HepG2 (cell line): ENCODE data around the gene GMEB1.

Experiments
- ELF4 ChIP-seq: sonication (generic); formaldehyde crosslinking; IDR thresholded peaks from 2 replicates; pipeline ENCODE4 v1.5.0; 2020; ENCODE audit warnings: missing genetic modification reagents, mild to moderate bottlenecking, moderate library complexity, borderline replicate concordance
- JUND ChIP-seq: sonication (generic); formaldehyde crosslinking; IDR thresholded peaks from 2 replicates; pipeline ENCODE4 v1.8.0; 2022; ENCODE audit warnings: mild to moderate bottlenecking, missing genetic modification reagents
- MED1 ChIP-seq: sonication (generic); formaldehyde crosslinking; IDR thresholded peaks from 2 replicates; pipeline ENCODE4 v1.4.0; 2020; ENCODE audit warnings: missing genetic modification reagents
- MYC ChIP-seq: sonication (generic); formaldehyde crosslinking; IDR thresholded peaks from 2 replicates; pipeline ENCODE4 v1.9.0; 2021; ENCODE audit warnings: missing genetic modification reagents, borderline replicate concordance
- ZBTB8A ChIP-seq: sonication (generic); formaldehyde crosslinking; IDR thresholded peaks from 2 replicates; pipeline ENCODE4 v1.4.0; 2020; ENCODE audit warnings: mild to moderate bottlenecking, low read depth, missing genetic modification reagents, borderline replicate concordance
- ZNF672 ChIP-seq: sonication (generic); formaldehyde crosslinking; IDR thresholded peaks from 2 replicates; pipeline ENCODE4 v1.8.1; 2022; ENCODE audit warnings: missing genetic modification reagents
- ZSCAN29 ChIP-seq: sonication (generic); formaldehyde crosslinking; conservative IDR thresholded peaks from 2 replicates; pipeline ENCODE4 v1.4.0; 2020; ENCODE audit warnings: mild to moderate bottlenecking, missing genetic modification reagents
- TF ChIP-seq, protein P1 (sequence below): sonication (generic); formaldehyde crosslinking; IDR thresholded peaks from 2 replicates; pipeline ENCODE4 v1.8.1; 2023; ENCODE audit warnings: mild to moderate bottlenecking, inconsistent platforms, moderate library complexity, missing genetic modification reagents, borderline replicate concordance

DNA sequence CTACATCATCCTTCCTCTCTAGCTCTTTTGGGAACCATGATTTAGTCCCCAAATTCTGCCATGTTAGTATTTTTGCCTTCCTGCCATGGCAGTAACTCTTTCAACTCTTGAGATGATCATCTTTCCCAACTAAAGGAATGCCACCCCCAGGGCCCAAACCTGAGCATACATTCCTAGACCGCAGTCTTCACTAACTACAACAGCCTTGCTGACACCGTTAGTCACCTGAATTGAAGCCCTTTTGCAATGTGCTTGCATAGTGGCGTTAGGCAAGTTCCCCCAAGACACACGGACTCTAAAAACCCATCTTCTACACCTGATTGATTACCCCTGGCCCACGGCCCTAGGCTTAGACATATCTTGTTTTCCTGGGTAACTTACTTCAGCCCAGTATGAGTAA lies 51.8 kb downstream of the GMEB1 start:
- TF ChIP-seq ZBTB8A (CRISPR knock-in tag) (no peak), ZNF672 (CRISPR knock-in tag) (no peak), MYC (CRISPR knock-in tag) (no peak), MED1 (CRISPR knock-in tag) (no peak), ELF4 (CRISPR knock-in tag) (no peak), ZSCAN29 (CRISPR knock-in tag) (no peak), JUND (CRISPR knock-in tag) (no peak)
- TF ChIP-seq, protein P1, sequence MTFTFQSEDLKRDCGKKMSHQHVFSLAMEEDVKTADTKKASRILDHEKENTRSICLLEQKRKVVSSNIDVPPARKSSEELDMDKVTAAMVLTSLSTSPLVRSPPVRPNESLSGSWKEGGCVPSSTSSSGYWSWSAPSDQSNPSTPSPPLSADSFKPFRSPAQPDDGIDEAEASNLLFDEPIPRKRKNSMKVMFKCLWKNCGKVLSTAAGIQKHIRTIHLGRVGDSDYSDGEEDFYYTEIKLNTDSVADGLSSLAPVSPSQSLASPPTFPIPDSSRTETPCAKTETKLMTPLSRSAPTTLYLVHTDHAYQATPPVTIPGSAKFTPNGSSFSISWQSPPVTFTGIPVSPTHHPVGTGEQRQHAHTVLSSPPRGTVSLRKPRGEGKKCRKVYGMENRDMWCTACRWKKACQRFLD (CRISPR knock-in tag), result no peak
